Natural killer cell (primary cell): ENCODE measurements around the gene NRK. TPM values are rescaled to one million over a fixed set of nuclear protein-coding genes. Genes with fewer than 3 reads are reported as not detected.

Source experiments
- ATAC-seq, 3 donors: fragments of 150-1000 bp in 2 of 3; fragments of 200-7000 bp in 1 of 3; cut with Tn5 transposase; 1 replicate in 1 of 3; 2 replicates in 2 of 3; pipeline ENCODE4 v1.10.0; 2021; ENCODE audit warnings: mild to moderate bottlenecking in 2 of 3, moderate library complexity in 2 of 3
- DNase-seq, 2 donors: peaks; one replicate each; pipeline versions ENCODE4 v3.0.0 to v3.0.0-alpha.2; 2013 to 2021; ENCODE audit warnings: mixed read lengths in 1 of 2
- H3K27ac ChIP-seq: one replicate; pipeline ENCODE4 v1.5.1; 2013; ENCODE audit warnings: mild to moderate bottlenecking, low read length
- H3K27me3 ChIP-seq: one replicate; pipeline ENCODE4 v1.6.1; 2013; ENCODE audit warnings: low read length; ENCODE audit not compliant: control insufficient read depth, insufficient read depth
- H3K36me3 ChIP-seq: one replicate; pipeline ENCODE4 v1.6.1; 2013; ENCODE audit warnings: low read length; ENCODE audit not compliant: control insufficient read depth, insufficient read depth
- H3K4me1 ChIP-seq: one replicate; pipeline ENCODE4 v1.6.1; 2013; ENCODE audit warnings: low read length; ENCODE audit not compliant: control insufficient read depth, insufficient read depth
- H3K4me3 ChIP-seq: one replicate; pipeline ENCODE4 v1.5.1; 2013; ENCODE audit warnings: low read length
- H3K9me3 ChIP-seq: one replicate; pipeline ENCODE4 v1.6.1; 2013; ENCODE audit warnings: low read length; ENCODE audit not compliant: control insufficient read depth, insufficient read depth
- H3K27ac Mint-ChIP-seq, 2 donors: one replicate each; pipeline ENCODE4 v1.8.0; 2022; ENCODE audit warnings: mild to moderate bottlenecking in 2 of 2, mixed read lengths in 2 of 2, moderate library complexity in 1 of 2
- H3K27me3 Mint-ChIP-seq, 2 donors: one replicate each; pipeline ENCODE4 v1.8.0; 2022; ENCODE audit warnings: low read depth in 2 of 2, mixed read lengths in 2 of 2
- H3K36me3 Mint-ChIP-seq: one replicate; pipeline ENCODE4 v1.8.0; 2022; ENCODE audit warnings: mixed read lengths
- H3K4me1 Mint-ChIP-seq, 2 donors: one replicate each; pipeline ENCODE4 v1.8.0; 2022; ENCODE audit warnings: mixed read lengths in 2 of 2
- H3K4me3 Mint-ChIP-seq: one replicate; pipeline ENCODE4 v1.8.0; 2022; ENCODE audit warnings: mild to moderate bottlenecking, moderate library complexity, mixed read lengths
- H3K9me3 Mint-ChIP-seq, 2 donors: one replicate each; pipeline ENCODE4 v1.8.0; 2022; ENCODE audit warnings: mixed read lengths in 2 of 2
- WGBS: methylation state at CpG from one replicate; pipeline ENCODE4 v1.1.7; 2013; ENCODE audit warnings: missing lambda C conversion rate; ENCODE audit not compliant: insufficient coverage; 5-methylcytosine and 5-hydroxymethylcytosine counted together
- intact Hi-C: fragments of 100-400 bp; cut with micrococcal nuclease; formaldehyde crosslinking; loops from one replicate; pipeline ENCODE4 v1.14.2; 2022
- total RNA-seq, 4 donors: library from RNA; stranded (reverse); fragments of 120-200 nt in 1 of 4; gene quantifications; one replicate each; pipeline versions ENCODE4 v1.2.3 to v1.2.4, GENCODE V29; 2013 to 2022
- TF ChIP-seq, protein P1 (sequence below): fragments of 200-600 bp; IDR thresholded peaks from one replicate; pipeline ENCODE4 v1.8.0; 2022; ENCODE audit warnings: antibody characterized with exemption

NRK gene
- total RNA-seq, 3 donors from 2014 or later (not counting 1 experiment from before 2014, with no cell fraction given) = not detected

DNA sequence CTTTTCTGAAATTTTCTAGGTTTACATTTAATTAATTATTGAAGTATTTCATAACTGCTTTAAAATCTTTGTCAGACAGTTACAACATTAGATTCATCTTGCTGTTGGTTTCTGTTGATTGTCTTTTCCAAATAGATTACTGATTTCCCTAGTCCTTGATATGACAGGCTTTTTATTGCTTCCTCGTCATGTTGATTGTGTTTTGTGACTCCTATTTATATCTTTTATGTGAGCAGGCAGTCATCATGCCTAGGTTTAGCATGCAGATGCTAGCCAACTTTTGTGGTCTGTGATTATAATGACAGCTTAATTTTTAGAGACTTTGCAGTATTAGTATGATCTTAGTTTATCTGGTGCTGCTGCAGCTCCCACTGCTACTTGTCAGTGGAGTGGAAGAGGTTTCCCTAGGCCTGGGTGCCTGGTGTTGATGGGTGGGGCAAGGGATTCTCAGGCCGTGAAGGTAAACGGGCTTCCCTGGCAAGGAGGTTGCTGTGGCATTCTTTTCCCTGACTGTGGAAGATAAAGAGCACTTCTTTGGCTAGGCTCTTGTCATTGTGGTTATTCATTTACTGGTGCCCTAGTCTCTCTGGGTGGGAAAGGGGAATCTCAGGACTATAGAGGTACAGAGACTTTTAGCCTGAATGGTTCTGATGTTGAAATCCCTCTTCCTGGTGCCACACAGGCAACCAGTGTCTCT is 150.5 kb downstream of the NRK start:
- no peaks in the 10 kb centered on the region for H3K36me3 Mint-ChIP-seq
- 63% methylated on average over 3 of the region's 3 CpGs for WGBS

DNA sequence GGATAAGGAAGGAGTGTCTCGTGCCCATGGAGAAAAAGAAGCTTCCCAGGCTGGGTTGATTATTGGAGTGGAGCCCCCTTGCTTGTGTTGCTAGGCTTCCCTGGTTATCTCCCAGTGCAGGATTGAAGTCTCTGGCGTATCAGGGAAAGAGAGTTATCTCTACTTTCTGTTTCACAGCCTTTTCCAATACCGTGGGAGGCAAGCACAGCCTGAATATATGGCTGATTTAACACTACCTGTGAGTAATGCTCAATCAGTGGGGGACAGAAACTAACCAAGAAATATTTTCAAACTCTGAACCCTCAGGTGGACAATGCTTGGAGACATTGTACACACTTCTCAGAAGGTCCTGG is 151.0 kb downstream of the NRK start:
- no peaks in the 10 kb centered on the region for H3K36me3 ChIP-seq
- no peaks in the 10 kb centered on the region for H3K27me3 ChIP-seq
- 60% methylated on average over 1 of the region's 3 CpGs for WGBS
- no peak for ATAC-seq
- no peak overlapping the region for H3K27ac Mint-ChIP-seq
- TF ChIP-seq, protein P1, sequence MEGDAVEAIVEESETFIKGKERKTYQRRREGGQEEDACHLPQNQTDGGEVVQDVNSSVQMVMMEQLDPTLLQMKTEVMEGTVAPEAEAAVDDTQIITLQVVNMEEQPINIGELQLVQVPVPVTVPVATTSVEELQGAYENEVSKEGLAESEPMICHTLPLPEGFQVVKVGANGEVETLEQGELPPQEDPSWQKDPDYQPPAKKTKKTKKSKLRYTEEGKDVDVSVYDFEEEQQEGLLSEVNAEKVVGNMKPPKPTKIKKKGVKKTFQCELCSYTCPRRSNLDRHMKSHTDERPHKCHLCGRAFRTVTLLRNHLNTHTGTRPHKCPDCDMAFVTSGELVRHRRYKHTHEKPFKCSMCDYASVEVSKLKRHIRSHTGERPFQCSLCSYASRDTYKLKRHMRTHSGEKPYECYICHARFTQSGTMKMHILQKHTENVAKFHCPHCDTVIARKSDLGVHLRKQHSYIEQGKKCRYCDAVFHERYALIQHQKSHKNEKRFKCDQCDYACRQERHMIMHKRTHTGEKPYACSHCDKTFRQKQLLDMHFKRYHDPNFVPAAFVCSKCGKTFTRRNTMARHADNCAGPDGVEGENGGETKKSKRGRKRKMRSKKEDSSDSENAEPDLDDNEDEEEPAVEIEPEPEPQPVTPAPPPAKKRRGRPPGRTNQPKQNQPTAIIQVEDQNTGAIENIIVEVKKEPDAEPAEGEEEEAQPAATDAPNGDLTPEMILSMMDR = no peak
- H3K4me1 ChIP-seq = no peaks in the 10 kb centered on the region
- H3K27ac ChIP-seq = no peak overlapping the region
- H3K9me3 Mint-ChIP-seq = peaks cover 6 to 7% of the 10 kb centered on the region in 2 donors
- H3K4me1 Mint-ChIP-seq = no peaks in the 10 kb centered on the region
- DNase-seq = no peak
- H3K36me3 Mint-ChIP-seq = no peaks in the 10 kb centered on the region
- no peaks in the 10 kb centered on the region for H3K9me3 ChIP-seq
- H3K27me3 Mint-ChIP-seq = peaks cover 0 to 9% of the 10 kb centered on the region in 2 donors
- no peak overlapping the region for H3K4me3 Mint-ChIP-seq
- intact Hi-C loops = no loop called here
- no peak overlapping the region for H3K4me3 ChIP-seq

More for the DNA sequence above, 150.5 kb downstream of the NRK start:
- Mint-ChIP-seq H3K4me3 (no peak overlapping the region), H3K9me3 (peaks cover 6 to 7% of the 10 kb centered on the region in 2 donors), H3K27ac (no peak overlapping the region), H3K27me3 (peaks cover 0 to 7% of the 10 kb centered on the region in 2 donors), H3K4me1 (no peaks in the 10 kb centered on the region)
- intact Hi-C loops = no loop called here
- no peaks in the 10 kb centered on the region for H3K4me1 ChIP-seq
- no peak overlapping the region for H3K27ac ChIP-seq
- DNase-seq (no peak), ATAC-seq (no peak)
- H3K36me3 ChIP-seq = no peaks in the 10 kb centered on the region
- no peaks in the 10 kb centered on the region for H3K27me3 ChIP-seq
- no peaks in the 10 kb centered on the region for H3K9me3 ChIP-seq
- TF ChIP-seq, protein P1 = no peak
- no peak overlapping the region for H3K4me3 ChIP-seq

DNA sequence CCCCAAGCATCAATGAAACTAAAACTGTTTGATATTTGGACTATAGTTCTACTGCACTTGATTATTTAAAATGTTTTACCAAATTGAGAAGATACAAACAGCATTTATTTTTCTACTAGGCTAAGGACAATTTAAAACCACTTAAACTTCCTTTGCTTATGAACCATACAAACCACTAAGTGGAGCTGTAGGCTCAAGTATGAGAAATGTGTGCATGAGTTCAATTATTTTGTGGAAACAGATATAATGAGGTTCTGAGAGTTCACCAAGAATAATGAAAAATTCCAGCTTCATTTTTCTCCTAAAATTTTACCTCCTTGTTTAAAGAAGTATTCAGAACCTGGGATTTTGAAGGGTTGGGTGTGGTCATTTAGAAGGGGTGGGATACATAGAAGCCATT is 153.0 kb downstream of the NRK start:
- Mint-ChIP-seq H3K4me1 (no peaks in the 10 kb centered on the region), H3K27me3 (peaks cover 0 to 14% of the 10 kb centered on the region in 2 donors), H3K27ac (no peak overlapping the region), H3K9me3 (peaks cover 6 to 17% of the 10 kb centered on the region in 2 donors), H3K4me3 (no peak overlapping the region), H3K36me3 (no peaks in the 10 kb centered on the region)
- no peaks in the 10 kb centered on the region for H3K27me3 ChIP-seq
- intact Hi-C loops = no loop called here
- no peaks in the 10 kb centered on the region for H3K4me1 ChIP-seq
- no peak overlapping the region for H3K4me3 ChIP-seq
- H3K9me3 ChIP-seq = no peaks in the 10 kb centered on the region
- H3K36me3 ChIP-seq = no peaks in the 10 kb centered on the region
- TF ChIP-seq, protein P1 = no peak
- no peak overlapping the region for H3K27ac ChIP-seq
- no peak for DNase-seq
- ATAC-seq = no peak
